Activated CD8-positive, alpha-beta memory T cell treated with anti-CD3 and anti-CD28 coated beads, Interleukin-2, amount 50 U/mL, for 48 hours (primary cell): ENCODE measurements around the gene HPS1.

ENCODE experiments used
- DNase-seq: peaks from one replicate; pipeline ENCODE4 v3.0.0-alpha.2; 2020

HPS1 gene

DNA sequence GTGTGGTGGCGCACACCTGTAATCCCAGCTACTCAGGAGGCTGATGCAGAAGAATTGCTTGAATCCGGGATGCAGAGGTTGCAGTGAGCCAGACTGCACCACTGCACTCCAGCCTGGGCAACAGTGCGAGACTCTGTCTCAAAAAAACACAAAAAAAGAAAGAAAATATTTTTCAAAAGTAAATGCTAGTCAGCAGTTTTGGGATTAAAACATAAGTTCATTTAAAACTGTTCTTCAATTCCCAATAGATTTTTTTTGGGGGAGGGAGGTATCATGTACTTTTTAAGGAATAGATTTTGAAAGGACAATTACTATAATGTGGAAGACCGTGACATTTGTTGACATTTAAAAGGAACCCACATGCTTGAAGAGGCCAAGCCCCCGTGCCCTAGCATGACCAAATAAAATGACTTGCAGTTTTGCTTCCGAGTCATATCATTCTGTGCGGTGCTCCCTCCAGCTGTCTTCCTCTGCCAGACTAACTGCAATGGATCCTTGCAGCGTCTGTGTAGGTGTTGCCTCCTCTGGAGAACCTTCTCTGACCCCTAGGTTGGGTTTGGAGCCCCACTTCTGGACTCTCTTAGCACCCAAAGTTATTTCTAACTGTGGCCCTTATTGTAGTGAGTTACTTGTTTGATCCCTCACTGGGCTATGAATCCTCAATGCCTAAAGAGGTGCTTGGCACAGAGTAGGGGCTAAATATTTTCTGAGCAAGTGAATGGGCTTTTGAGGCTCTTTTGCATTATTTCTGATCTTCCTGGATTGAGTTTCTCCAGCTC, 17.4 kb upstream of the HPS1 start:
- DNase-seq = no peak

DNA sequence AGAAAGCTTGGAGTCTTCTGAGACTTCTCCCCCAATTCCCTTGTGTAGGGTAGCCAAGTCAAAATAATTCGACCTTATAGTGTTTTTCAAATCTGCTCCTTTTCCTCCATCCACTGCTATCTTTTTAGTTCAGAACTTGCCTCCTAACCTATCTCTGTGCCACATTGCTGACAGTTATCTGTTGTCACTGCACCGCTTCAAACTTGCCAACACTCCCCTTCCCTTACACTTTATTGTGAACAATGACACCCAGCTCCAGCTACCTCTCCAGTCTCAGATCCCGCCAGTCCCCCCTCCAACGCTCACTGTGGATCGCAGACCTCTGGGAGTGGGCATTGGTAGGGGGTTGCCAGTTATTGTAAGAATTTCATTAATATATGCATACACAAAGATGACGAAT, 16.3 kb upstream of the HPS1 start:
- no peak for DNase-seq

DNA sequence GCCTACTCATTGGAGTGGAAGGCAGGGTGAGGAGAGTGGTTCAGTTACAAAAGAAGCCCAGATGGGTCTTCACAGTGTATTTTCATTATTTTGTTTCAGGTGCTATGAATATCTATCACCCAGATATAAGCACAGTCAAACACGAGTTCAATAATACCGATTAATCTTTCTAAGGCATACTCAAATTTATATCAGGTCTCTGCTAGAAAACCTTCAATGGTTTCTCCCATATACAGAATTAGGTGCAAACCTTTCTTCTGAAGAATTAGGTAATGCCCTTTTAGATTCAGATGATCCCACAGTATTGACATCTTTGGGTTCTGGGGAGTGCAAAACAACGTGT, 14.7 kb upstream of the HPS1 start:
- no peak for DNase-seq

DNA sequence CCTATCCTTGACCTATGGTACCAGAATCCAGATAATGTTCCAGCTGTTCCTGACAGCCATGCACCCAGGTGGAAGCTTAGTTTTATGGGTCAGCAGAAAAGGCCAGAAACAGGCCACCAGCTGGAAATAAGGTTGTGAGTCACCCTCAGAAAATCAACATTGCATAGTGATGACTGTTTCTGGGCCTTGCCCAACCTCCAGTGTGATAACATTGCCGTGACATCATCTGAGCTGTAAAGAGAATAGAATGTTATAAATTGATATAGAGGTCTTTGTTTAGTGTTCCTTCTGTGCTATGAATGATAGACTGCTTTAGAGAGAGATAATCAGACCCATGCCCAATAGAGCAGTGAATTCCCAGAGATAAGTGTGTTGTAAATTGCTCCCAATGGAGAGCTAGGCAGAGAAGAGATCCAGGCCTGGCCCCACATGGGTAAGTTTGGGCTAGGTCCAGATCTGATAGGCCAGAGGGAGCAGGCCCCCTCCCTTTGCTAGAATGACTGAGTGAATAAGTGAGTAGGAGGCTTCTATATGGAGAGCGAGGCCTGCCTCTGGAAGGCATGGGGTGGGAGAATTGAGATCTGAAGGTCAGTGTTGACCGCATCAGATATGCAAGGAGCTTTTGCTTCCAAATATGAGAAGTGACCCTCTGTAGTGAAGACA, 14.2 kb upstream of the HPS1 start:
- no peak for DNase-seq

DNA sequence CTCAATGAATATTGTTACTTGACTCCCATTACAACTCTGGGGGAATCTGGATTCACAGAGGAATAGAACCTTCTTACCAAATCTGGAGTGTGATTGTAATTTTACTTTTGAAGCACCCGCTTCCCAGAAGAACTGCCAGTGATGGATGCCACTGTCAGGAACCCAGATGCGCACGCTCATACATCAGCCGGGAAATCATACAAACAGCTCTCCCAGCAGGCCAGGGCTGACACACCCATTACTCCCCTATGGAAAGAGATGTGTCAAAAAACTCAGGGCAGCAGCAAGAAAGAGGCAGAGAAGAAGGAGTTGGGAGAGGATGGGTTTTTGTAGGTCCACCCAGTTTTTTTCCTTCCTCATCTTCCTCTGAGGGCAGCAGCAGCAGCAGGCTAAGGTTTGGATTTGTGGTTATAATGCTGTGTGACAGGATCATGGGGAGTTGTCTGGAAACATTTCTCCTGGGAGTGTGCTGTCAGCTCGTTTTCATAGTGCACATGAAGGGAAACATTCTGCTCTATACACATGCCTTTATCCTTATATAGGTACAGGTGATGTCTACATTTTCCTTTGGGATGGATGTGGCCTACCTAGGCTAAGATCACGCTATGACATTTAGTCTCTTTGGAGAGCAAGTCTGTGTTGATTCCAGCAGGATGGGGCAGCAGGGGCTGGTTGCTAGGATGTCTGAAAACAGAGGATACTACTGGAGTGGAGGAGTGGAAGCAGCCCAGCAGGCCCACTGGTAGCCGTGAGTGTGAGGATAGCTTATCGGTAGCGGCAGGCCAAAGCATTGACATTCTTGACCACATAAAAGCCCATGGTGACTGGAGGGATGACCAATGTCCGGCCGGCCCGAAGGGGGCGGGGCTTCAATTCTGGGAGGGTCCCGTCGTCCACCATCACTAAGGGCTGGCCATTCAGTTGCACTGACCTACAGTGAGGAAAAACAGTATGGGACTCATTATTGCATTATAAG, 12.4 kb upstream of the HPS1 start:
- no peak for DNase-seq

DNA sequence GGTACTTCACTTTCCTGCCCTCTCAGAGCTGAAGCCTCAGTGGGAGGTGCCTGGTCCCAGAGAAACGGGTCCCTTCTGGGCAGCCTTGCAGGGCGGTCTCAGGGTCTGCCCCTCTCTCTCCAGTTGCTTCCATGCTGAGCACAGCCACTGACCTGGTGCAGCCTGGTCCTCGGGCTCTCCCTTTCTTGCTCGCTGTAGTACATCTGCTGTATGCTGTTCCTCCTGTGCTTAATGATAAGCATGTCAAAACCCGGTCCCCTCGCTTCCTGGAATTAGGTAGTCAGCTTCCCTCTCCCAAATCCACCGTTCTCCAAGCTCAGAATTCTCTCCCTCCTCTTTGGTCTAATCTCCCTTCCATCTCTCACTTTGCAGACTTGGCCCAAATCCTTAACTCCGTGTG, 11.0 kb upstream of the HPS1 start:
- DNase-seq = no peak

DNA sequence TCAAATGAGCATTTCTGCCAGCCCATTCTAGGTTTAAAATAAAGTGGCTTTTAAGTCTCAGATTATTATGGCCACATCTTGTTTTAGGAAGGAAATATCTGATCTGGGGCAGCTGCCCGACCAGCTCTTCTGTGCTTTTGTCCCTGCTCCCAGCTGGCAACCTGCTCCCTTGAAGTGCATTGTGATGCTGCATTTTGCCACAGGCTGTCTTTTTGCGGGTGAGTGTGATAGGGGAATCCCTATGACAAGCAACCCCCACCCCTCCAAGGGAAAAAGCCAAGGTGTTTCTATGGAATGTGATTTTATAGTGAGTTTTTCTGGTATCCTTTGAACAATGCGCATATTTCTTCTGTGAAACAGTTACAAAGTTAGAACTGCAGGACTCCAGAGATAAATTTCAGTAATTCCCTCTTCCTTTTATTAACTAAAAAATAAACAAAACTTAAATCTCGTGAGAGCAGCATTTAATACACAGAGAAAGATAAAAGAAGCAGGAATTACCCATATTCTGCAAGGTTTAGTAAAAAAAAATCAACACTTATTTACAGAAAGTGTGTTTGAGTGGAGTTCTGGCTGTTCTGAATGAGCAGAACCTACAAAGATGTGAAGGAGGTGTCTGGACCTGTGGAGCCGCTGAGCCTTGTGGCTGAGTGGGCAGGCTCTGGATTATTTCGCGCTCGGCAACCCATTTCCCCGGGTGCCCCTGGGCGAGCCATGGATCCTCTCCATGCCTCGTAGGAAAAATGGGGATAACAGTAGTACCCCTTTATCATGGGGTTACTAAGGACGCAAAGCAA, 10.1 kb upstream of the HPS1 start:
- DNase-seq = no peak

DNA sequence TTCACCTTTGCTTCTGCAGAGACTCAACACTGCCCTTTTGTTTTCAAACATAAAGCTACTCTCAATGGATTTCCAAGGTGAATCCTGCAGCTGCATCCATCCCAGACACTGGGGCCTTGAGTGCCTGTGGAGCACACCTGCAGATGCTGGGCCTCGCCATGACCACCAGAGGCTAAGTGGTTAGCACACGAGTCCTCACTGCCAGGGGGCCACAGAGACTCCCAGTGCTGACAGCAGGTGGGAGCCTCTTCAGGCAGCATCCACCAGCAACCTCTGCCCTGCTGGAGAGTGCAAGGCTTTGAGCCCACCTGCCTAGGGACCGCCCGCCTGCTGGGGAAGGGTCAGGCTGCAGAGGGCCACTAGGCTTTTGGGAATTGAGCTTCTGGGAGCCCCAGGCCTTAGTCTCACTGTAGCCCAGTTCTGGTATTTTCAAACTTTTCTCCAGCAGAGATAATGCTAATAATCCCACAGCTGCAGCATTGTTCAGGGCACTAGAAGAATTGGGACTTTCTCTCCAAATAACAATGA, 9.4 kb upstream of the HPS1 start:
- DNase-seq = no peak

DNA sequence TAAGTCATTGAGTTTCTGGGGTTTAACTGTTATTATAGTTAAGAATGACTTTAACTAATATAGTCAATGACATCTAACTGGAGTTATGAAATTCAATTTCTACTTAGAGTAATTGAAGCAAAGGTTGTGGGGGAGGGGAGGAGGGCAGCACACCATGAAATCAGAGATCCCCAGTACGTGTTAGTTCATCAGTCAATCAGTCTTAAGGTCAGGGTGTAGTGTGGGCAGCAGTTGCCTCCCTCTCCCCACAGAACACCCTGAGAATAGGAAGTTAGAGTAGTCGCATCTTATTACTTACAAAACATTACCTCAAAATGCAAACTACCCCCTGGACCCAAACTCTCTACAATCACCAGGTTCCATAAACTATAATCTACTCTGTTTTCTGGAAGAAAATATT, 7.0 kb upstream of the HPS1 start:
- DNase-seq = no peak

DNA sequence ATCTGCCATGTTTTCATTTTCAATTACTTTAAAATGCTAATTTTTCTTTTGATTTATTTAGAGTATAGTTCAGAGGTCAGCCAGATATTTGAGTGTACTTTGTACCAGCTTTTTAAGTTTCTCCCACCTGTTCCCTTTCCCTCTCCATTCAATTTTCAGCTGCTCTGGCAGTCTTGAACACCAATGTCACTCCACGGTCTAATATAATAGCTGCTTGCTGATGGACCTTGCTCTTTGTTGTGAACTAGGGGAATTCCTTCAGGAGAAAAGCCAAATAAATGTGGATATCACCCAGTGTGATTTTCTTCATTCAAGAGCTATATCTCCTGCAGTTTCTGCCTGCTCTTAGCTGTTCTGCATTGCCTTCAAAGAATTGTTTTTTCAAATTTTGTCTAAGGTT, 3.9 kb upstream of the HPS1 start:
- DNase-seq = no peak

DNA sequence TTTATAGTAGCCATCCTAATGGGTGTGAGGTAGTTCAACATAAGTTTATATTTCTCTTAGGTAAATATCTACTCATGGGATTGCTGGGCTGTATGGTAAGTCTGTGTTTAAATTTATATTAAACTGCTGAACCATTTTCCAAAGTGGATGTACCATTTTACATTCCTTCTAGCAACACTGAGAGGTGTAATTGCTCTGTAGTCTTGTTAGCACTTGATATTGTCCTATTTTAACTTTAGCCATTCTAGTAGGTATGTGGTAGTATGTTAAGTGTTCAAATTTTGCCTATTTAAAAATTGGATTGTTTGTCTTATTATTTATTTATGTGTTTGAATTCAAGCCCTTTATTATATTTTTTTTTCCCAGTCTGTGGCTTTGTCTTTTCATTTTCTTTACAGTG, 2.6 kb upstream of the HPS1 start:
- no peak for DNase-seq

DNA sequence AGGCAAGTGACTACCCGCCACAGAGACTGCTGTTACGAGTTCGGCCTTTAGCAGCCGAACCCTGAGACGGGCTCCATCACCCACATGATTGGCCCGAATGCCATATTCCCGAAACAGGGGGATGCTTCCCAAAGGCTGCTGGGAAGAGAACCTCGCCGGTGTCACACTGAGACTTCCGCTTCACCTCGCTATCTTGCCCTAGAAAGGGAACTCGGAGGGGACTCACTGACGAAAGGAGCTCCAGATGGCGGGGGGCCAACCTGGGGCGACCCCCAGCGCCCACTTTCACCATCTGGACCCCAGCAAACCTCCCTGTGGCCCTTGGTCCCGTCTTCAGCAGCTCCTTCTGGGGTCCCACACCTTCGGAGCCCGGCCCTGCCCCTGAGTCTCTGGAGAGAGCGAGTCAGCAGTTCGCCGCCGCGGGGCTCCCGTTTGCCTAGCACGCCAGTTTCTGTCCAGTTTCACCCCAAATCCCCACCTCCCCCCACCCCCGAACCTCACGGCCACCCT, 529 bp downstream of the HPS1 start:
- peak; percentile 81 for DNase-seq

DNA sequence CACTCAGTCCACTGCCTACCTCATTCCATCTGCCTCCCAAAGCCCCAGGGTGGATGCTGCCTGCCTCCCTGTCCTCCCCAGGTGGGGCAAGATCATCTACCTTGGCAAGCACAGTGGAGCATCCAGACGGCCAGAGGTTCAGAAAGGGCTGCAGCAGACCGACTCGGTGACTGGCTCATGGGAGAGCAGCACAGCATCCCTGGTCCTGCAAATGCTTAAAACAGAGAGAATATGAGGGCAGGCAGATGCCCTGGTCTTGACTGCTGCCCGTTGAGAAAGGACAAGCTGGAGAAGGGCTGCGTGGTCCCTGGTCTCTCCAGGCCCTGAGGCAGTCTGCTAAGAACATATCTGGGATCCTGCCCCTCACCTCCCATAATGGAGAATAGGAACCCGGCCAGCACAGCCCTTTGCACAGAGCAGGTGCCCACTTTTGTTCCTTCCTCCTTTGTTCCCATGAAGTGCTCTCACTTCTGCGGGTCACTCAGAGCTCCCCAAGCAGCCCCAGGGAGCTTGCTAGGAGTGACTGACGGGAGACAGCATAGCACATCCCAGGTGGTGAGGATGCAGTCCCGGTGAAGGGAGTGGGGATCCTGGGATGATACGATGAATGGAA, 1.4 kb downstream of the HPS1 start:
- no peak for DNase-seq

DNA sequence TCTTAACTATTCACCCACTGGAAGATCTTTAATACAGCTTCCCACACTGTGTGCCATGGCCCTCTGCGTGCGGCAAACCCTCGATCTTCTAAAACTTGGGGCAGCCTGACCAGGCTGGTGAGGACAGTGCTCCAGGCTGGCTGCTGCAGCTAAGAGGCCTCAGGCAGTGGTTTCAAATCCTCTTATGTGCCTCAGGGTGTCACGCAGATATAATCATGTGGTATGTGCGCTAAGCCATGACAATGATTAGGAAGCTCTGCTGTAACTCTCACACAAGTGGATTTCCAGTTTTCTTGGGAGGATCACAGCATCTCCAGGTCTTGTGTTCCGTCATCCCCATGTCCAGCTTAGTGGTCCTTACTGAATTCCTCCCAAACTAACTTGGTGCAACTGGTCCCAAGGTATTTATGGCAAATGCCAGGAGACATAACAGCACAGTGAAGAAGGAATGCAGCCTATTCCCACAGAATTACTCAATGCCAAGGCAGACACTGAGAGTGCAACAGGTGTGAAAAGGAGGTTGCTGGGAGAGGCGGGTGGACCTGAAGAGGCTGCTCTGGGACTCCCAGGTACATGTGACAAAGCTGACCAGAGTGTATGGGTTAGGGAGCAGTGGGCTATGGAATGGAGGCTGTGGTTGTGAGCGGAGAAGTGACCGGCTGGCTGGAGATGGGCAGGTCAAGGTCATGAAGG, 2.3 kb downstream of the HPS1 start:
- no peak for DNase-seq

DNA sequence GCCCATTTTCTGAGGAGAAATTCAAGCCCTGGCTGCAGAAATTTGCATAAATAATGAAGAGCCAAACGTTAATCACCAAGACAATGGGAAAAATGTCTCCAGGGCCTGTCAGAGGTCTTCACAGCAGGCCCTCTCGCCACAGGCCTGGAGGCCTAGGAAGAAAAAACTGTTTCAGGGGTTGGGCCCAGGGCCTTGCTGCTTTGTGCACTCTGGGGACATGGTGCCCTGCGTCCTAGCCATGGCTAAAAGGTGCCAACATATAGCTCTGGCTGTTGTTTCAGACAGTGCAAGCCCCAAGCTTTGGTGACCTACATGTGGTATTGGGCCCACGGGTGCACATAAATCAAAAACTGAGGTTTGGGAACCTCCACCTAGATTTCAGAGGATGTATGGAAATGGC, 8.0 kb downstream of the HPS1 start:
- DNase-seq = no peak

DNA sequence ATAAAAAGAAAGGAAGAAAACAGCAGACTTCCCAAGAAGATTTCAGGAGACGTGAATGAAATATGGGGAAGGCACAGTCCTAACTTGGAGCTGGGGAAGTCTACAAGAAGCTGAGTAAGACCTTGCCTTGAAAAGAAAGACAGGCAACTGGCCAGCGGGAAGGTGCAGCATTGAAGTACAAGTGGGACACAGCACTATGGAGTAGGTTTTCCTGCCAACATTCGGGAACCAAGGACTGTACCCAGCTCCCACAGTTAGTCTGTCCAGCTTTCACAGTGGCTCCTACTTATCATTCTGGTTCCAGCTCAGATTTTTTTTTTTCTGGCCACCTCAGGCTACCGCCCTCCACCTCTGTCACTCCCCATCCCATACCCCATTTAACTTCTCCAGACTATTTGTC, 10.0 kb downstream of the HPS1 start:
- DNase-seq = no peak

DNA sequence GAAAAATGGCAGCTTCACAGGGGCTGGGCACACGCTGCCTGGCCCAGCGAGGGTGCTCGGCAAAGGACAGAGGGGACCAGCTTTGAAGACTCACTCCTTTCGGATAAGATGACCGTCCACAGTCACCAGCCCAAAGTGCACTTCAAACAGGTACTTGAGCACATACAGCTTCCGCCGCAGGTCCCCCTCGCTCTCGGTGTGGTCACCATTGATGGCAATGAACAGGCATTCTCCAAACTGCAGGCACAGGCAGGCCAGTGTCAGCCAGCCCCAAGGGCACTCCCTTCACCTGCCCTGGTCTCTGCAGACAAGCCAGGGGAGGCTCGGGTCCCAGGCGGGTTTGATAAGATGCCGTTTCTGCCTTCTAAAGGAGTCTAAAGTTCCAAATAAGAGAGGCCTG, 11.6 kb downstream of the HPS1 start:
- DNase-seq = no peak

DNA sequence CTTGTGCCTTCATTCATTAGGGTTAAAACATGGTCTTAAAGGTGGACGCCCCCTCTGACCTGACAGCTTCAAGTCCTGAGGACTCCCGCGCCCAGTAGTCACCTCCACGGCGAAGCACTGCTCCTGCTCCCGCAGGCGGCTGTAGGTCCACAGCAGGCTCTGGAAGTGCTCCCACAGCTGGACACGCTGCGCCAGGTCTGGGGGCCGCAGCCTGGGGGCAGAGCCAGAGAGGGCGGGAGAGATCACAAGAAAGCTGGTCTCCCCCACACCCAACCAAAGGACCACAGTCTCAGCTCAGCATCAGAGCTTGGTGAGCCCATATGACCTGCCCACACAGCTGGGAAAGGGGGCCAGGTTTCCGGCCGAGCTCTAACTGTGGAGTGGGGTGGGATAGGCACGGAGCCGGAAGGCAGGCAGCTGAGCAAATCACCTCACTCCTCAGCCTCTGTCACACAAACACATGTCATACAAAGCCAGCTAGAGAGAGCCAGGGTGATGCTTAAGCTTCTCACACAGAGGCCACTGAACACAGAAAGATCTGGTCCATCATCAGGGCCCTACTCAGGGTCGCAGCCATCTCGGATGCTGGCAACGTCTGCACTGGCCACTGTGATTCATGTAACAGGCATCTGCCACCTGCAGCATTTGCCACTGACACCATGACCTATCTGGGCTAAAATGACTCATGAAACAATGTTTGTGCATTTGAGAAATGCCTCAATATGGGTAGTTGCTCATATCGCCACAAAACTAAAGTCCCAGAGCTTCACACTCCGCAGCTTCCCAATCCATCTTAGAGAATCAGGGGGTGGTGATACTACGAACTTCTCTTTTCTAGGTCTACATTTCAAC, 12.6 kb downstream of the HPS1 start:
- no peak for DNase-seq

DNA sequence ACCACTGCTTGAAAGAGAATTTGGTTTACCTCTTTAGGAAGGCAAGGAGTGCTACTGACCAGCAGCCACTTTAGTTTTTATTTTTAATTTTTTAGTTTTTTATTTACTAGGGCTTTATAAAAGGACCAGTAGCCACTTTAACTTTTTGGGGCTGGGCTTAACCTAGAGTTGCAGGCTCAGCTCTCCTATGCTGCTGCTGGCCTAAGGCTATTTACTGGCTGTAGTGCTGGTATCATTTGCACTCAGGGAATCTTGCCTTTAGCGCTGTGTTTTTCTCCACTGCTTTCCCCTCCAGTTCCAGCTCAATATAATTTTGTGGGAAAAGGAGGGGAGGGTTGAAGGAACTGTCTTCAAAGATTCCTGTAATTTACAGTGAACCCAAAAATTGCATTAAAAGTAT, 13.4 kb downstream of the HPS1 start:
- no peak for DNase-seq

DNA sequence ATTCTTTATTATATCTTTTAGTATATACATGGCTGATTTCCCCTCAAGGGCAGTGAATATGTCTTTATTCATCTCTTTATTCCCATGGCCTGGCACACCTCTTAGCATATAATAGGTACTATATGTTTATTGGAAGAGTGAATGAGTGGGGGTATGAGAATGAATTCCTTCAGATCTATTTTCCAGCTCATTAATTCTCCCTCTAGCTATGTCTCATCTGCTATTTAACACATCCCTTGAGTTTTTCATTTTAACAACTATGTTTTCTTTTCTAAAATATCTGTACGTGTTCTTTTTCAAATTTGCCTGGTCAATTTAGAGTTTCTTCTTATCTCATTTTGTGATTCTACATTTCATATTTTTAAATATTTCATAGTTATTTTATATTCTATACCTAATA, 14.4 kb downstream of the HPS1 start:
- DNase-seq = no peak
